Right lobe of liver (tissue), 6 donors: ENCODE measurements around the gene ADM. TPM values are rescaled to one million over a fixed set of nuclear protein-coding genes. Genes with fewer than 3 reads are reported as not detected.

Experiments
- ATAC-seq, 4 donors: fragments of 200-7000 bp; cut with Tn5 transposase; one replicate each; pipeline ENCODE4 v1.9.1; 2020; ENCODE audit warnings: mild to moderate bottlenecking in 4 of 4, moderate library complexity in 4 of 4
- DNase-seq, 3 donors: peaks; one replicate each; pipeline ENCODE4 v3.0.0-alpha.2; 2020
- H3K27ac ChIP-seq, 3 donors: fragments of 200-600 bp; one replicate each; pipeline ENCODE4 v1.8.0; 2022
- H3K27me3 ChIP-seq, 2 donors: fragments of 200-600 bp; one replicate each; pipeline ENCODE4 v1.8.0; 2022
- H3K36me3 ChIP-seq, 4 donors: fragments of 200-600 bp; sonication (generic) in 1 of 4; one replicate each; pipeline versions ENCODE4 v1.5.1 to v1.8.0; 2017 to 2022; ENCODE audit warnings: control low read depth in 1 of 4
- H3K4me1 ChIP-seq, 4 donors: fragments of 200-600 bp; sonication (generic) in 1 of 4; one replicate each; pipeline versions ENCODE4 v1.5.1 to v1.8.0; 2017 to 2022; ENCODE audit warnings: control low read depth in 1 of 4
- H3K4me3 ChIP-seq, 3 donors: fragments of 200-600 bp; one replicate each; pipeline ENCODE4 v1.8.0; 2022
- H3K9me3 ChIP-seq, 4 donors: fragments of 200-600 bp; sonication (generic) in 1 of 4; one replicate each; pipeline versions ENCODE4 v1.5.1 to v1.8.0; 2017 to 2022; ENCODE audit warnings: control low read depth in 1 of 4
- CTCF ChIP-seq, 4 donors: fragments of 200-600 bp in 3 of 4; fragments of 450-650 bp in 1 of 4; IDR thresholded peaks; one replicate each; pipeline versions ENCODE4 v1.5.1 to v1.8.0; 2016 to 2022; ENCODE audit warnings: antibody characterized with exemption in 4 of 4, mild to moderate bottlenecking in 2 of 4
- POLR2A ChIP-seq: fragments of 450-650 bp; IDR thresholded peaks from one replicate; pipeline ENCODE4 v1.6.1; 2017; ENCODE audit warnings: antibody characterized with exemption, mild to moderate bottlenecking
- WGBS: methylation state at CpG from one replicate; pipeline ENCODE4 v1.1.6; 2018; ENCODE audit warnings: low coverage, low lambda C conversion rate; ENCODE audit not compliant: insufficient coverage; ENCODE audit errors: missing lambda C conversion rate; 5-methylcytosine and 5-hydroxymethylcytosine counted together
- intact Hi-C, 2 donors: fragments of 100-400 bp; cut with DNase I; formaldehyde crosslinking; loops; one replicate each; pipeline versions ENCODE4 v1.11.2 to v1.14.1; 2022
- total RNA-seq, 6 experiments: library from RNA; depleted of rRNA in 2 of 6; stranded (reverse); fragments of >200 nt in 2 of 6; fragmentation: NEBNext Ultra II Directional in 3 of 6; extraction: Animal tissue kit (Norgen Biotek cat#: 25700) in 3 of 6; gene quantifications; one replicate each; pipeline versions ENCODE4 v1.1.0 to v1.2.4, GENCODE V29; 2016 to 2023
- donor health status: DM: no; HTN: yes; CAD: no.
- donor health status: DM: no; HTN: no; CAD: no.
- donor health status: DM: no; HTN: no; CAD: no.
- donor health status: DM: no; HTN: yes; CAD: no.
- donor health status: DM: no; HTN: yes; CAD: no.

ADM gene
- total RNA-seq, 6 experiments from 2014 or later: 7.9 to 82.6 (median 21.6) TPM

GRCh38 chr11:10351765-10352641, 47.1 kb downstream of the ADM start:
- Histone ChIP-seq H3K4me3 (peak overlapping the region in 1 of 3 donors; percentile 0), H3K27ac (peak overlapping the region; percentile 77 to 96 (median 88)), H3K4me1 (peaks cover 0 to 15% (median 3%) of the 10 kb centered on the region in 4 donors), H3K27me3 (no peaks in the 10 kb centered on the region), H3K9me3 (no peaks in the 10 kb centered on the region), H3K36me3 (no peaks in the 10 kb centered on the region)
- TF ChIP-seq POLR2A: peak; percentile 3
- no peak for TF ChIP-seq CTCF (IDR thresholded peaks at IDR 0.05)
- ATAC-seq (peak; percentile 91 to 95 (median 94)), DNase-seq (peak; percentile 40 to 79 (median 59))
- intact Hi-C loops: no loop called here
- 54% methylated on average over 18 of the region's 20 CpGs for WGBS

GRCh38 chr11:10352921-10353550, 48.2 kb downstream of the ADM start:
- no peak for ATAC-seq
- no peak for TF ChIP-seq CTCF (IDR thresholded peaks at IDR 0.05)
- TF ChIP-seq POLR2A: no peak
- no peaks in the 10 kb centered on the region for H3K27me3 ChIP-seq
- DNase-seq: no peak
- 78% methylated on average over 5 of the region's 5 CpGs for WGBS
- no peak overlapping the region for H3K4me3 ChIP-seq
- H3K27ac ChIP-seq: peak overlapping the region; percentile 77 to 96 (median 88)
- no peaks in the 10 kb centered on the region for H3K36me3 ChIP-seq
- no peaks in the 10 kb centered on the region for H3K9me3 ChIP-seq
- intact Hi-C loops: no loop called here
- H3K4me1 ChIP-seq: peaks cover 0 to 15% (median 3%) of the 10 kb centered on the region in 4 donors

GRCh38 chr11:10354389-10354788, 49.5 kb downstream of the ADM start:
- Histone ChIP-seq H3K4me1 (peaks cover 0 to 9% (median 3%) of the 10 kb centered on the region in 4 donors), H3K27ac (no peak overlapping the region), H3K36me3 (no peaks in the 10 kb centered on the region), H3K9me3 (no peaks in the 10 kb centered on the region), H3K4me3 (no peak overlapping the region), H3K27me3 (no peaks in the 10 kb centered on the region)
- DNase-seq: no peak
- TF ChIP-seq POLR2A (no peak), CTCF (IDR thresholded peaks at IDR 0.05) (no peak)
- 100% methylated on average over 1 of the region's 1 CpG for WGBS
- ATAC-seq: no peak
- intact Hi-C loops: no loop called here

- H3K36me3 ChIP-seq: no peaks in the 10 kb centered on the region
- 19% methylated on average over 2 of the region's 2 CpGs for WGBS
- no peak for ATAC-seq
Measured at GRCh38 chr11:10355257-10355661, 50.4 kb downstream of the ADM start.

More at GRCh38 chr11:10355257-10355661, 50.4 kb downstream of the ADM start:
- no peak for TF ChIP-seq CTCF (IDR thresholded peaks at IDR 0.05)
- no peak for TF ChIP-seq POLR2A
- H3K27ac ChIP-seq: no peak overlapping the region
- no peaks in the 10 kb centered on the region for H3K9me3 ChIP-seq
- H3K4me1 ChIP-seq: peaks cover 0 to 9% (median 3%) of the 10 kb centered on the region in 4 donors
- H3K27me3 ChIP-seq: no peaks in the 10 kb centered on the region
- H3K4me3 ChIP-seq: no peak overlapping the region
- no peak for DNase-seq
- intact Hi-C loops: no loop called here
